Mucosa of descending colon (tissue), 3 donors: ENCODE measurements around the gene GPC6. TPM values are rescaled to one million over a fixed set of nuclear protein-coding genes. Genes with fewer than 3 reads are reported as not detected.

ENCODE experiments used
- ATAC-seq: fragments of 200-7000 bp; cut with Tn5 transposase; one replicate; pipeline ENCODE4 v1.9.1; 2020; ENCODE audit warnings: mild to moderate bottlenecking, moderate library complexity
- DNase-seq, 3 donors: peaks; one replicate each; pipeline ENCODE4 v3.0.0-alpha.2; 2020
- H3K36me3 ChIP-seq: fragments of 200-600 bp; one replicate; pipeline ENCODE4 v1.8.0; 2021; ENCODE audit warnings: low read depth, mild to moderate bottlenecking
- H3K4me1 ChIP-seq: fragments of 200-600 bp; one replicate; pipeline ENCODE4 v1.8.0; 2021; ENCODE audit warnings: low read depth, mild to moderate bottlenecking
- H3K4me3 ChIP-seq: fragments of 200-600 bp; one replicate; pipeline ENCODE4 v1.8.0; 2021; ENCODE audit warnings: mild to moderate bottlenecking
- H3K9me3 ChIP-seq: fragments of 200-600 bp; one replicate; pipeline ENCODE4 v1.8.0; 2021; ENCODE audit warnings: mild to moderate bottlenecking
- CTCF ChIP-seq: fragments of 200-600 bp; IDR thresholded peaks from one replicate; pipeline ENCODE4 v1.8.0; 2022; ENCODE audit warnings: antibody characterized with exemption, mild to moderate bottlenecking
- intact Hi-C, 2 donors: fragments of 100-400 bp; cut with DNase I in 1 of 2; cut with micrococcal nuclease in 1 of 2; formaldehyde crosslinking; loops; one replicate each; pipeline versions ENCODE4 v1.11.0 to v1.11.1; 2022; cut with DNase I, micrococcal nuclease
- total RNA-seq, 3 donors: library from RNA; stranded (reverse); fragmentation: NEBNext Ultra II Directional in 2 of 3; extraction: Animal tissue kit (Norgen Biotek cat#: 25700) in 2 of 3; gene quantifications; one replicate each; pipeline versions ENCODE4 v1.2.1 to v1.2.4, GENCODE V29; 2021 to 2023
- donor health status: DM: no; HTN: no; CAD: no; lungs with moderate emphysema.
- donor health status: DM: no; HTN: no; CAD: no.
- donor health status: DM: no; HTN: yes; CAD: no.

GPC6 gene
- total RNA-seq, 3 donors from 2014 or later = 2.7 to 11.3 (median 7.5) TPM

DNA sequence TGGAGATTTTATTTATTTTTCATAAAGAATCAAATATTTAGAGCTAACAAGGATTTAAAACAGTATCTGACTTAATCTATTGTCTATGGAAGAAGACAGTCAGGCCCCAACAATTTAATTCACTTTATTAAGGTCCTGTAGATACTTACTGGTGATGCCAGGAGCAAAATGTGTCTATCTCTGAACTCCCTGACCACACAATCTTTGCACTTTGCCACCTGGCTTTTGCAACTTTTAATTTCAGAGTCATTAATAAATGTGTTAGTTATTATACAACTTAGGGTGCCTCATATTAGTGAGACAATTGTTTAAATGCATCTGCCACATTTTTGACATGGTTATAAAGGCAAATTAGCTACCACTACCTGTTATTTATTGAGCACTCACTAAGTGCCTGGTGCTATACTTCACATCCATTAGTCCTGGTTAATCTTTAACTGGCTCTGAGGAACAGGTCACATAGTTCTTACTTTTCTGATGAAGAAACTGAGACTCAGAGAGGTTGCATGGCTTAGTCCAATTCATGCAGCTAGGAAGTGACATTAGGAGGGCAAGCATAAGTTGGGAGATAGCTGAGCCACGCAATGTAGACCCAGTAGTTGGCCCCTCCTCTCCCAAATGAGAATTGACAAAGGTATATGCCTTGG lies 955.0 kb downstream of the GPC6 start:
- no peak for TF ChIP-seq CTCF
- intact Hi-C loops = no loop called here
- no peaks in the 10 kb centered on the region for H3K4me1 ChIP-seq
- H3K4me3 ChIP-seq = no peak overlapping the region
- no peaks in the 10 kb centered on the region for H3K36me3 ChIP-seq
- H3K9me3 ChIP-seq = no peaks in the 10 kb centered on the region
- ATAC-seq (no peak), DNase-seq (no peak)

- Histone ChIP-seq H3K9me3 (no peaks in the 10 kb centered on the region), H3K4me3 (no peak overlapping the region), H3K4me1 (no peaks in the 10 kb centered on the region), H3K36me3 (no peaks in the 10 kb centered on the region)
- DNase-seq (no peak), ATAC-seq (no peak)
- intact Hi-C loops = no loop called here
- no peak for TF ChIP-seq CTCF
Measured at GRCh38 chr13:94182185-94182761, 955.7 kb downstream of the GPC6 start.

DNA sequence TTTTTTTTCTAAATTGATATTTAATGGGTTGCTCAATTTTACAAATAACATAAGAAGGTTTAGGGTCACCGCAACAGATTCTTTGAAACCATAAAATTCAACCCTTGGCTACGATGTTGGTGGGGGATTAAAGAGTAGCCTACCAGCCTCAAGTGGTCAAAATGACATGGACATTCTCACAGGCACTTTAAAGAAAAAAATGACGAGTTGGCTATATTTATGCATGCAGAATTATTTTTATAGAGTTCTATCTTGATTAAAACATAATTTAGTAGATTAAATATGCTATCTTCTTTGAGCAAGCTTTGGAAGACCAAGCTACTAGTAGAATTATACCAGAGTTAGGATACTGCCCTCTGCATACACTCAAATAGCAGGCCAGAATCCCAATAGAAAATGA lies 959.9 kb downstream of the GPC6 start:
- H3K4me1 ChIP-seq = no peaks in the 10 kb centered on the region
- TF ChIP-seq CTCF = no peak
- H3K36me3 ChIP-seq = no peaks in the 10 kb centered on the region
- H3K4me3 ChIP-seq = no peak overlapping the region
- no peaks in the 10 kb centered on the region for H3K9me3 ChIP-seq
- DNase-seq (no peak), ATAC-seq (no peak)
- intact Hi-C loops = no loop called here

DNA sequence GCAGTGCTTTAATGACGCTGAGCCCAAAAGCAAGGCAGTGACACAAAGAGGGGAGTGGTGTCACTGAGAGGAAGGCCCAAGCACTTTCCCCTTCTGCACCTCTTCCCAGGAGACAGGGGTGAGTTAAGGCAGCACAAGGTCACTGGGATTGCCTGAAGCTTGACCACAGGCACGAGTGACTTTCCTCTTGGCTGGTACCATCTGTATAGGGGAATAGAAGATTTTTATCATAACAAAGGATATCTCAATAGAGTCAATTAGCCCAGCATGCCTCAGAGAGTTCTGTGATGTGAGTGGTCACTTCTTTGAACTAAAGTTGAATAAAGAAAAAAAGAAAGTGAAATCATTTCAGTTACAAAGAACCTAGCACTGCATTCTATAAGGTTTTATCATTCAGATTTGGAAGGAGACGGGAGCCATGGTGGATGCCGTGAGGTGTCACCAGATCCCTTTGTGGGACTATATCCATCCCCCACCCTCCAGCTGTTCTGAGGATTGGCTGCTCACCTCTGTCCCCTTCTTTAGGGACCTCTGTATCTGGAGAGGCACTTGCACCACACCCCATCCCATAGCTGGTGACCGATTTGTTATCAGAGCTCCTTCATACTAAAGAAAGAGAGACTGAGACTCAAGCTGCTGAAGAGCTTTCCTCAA lies 961.7 kb downstream of the GPC6 start:
- no peak for ATAC-seq
- intact Hi-C loops = no loop called here
- H3K9me3 ChIP-seq = no peaks in the 10 kb centered on the region
- no peak for TF ChIP-seq CTCF
- no peak for DNase-seq
- H3K4me3 ChIP-seq = no peak overlapping the region
- no peaks in the 10 kb centered on the region for H3K36me3 ChIP-seq
- H3K4me1 ChIP-seq = no peaks in the 10 kb centered on the region

- Histone ChIP-seq H3K9me3 (no peaks in the 10 kb centered on the region), H3K4me1 (no peaks in the 10 kb centered on the region), H3K36me3 (no peaks in the 10 kb centered on the region), H3K4me3 (no peak overlapping the region)
- peak in 2 of 3 donors; percentile 23 to 62 for DNase-seq
- peak; percentile 52 for ATAC-seq
- intact Hi-C loops = no loop called here
- no peak for TF ChIP-seq CTCF
Measured at GRCh38 chr13:94192431-94192975, 965.9 kb downstream of the GPC6 start.
